ENCODE measurements around the gene SLC49A3. TPM values are rescaled to one million over a fixed set of nuclear protein-coding genes. Genes with fewer than 3 reads are reported as not detected.

The SLC49A3 gene
- total and polyA plus RNA-seq, 2 donors (not counting 1 experiment from before 2014, with no cell fraction given) = 0.42 to 5.1 TPM

GRCh38 chr4:654871-655463 lies 34.0 kb downstream of the SLC49A3 start:
- no peak for TF ChIP-seq EZH2 (IDR thresholded peaks at IDR 0.05; ENCODE audit: low read length, missing control alignments)
- no peak for TF ChIP-seq CTCF (conservative IDR thresholded peaks at IDR 0.05 in 1 of 2, IDR thresholded peaks at IDR 0.05 in 1 of 2; ENCODE audit: low read depth in 1 of 2, low read length in 2 of 2)
- no peak overlapping the region for H3K27ac ChIP-seq (ENCODE audit: insufficient read depth, low read length)
- no peaks in the 10 kb centered on the region for H3K36me3 ChIP-seq (ENCODE audit: control insufficient read depth, insufficient read depth, low read length)
- H2AFZ ChIP-seq (ENCODE audit: low read length) = no peak overlapping the region
- no peaks in the 10 kb centered on the region for H3K4me1 ChIP-seq (ENCODE audit: control insufficient read depth, extremely low read depth, insufficient read depth, low read length)
- H3K9ac ChIP-seq (ENCODE audit: insufficient read depth, low read length) = no peak overlapping the region
- no peak overlapping the region for H3K4me3 ChIP-seq (replicated peaks in 1 of 4; ENCODE audit: control extremely low read depth in 1 of 4, insufficient read depth in 1 of 4, low read depth in 3 of 4, low read length in 4 of 4)
- H3K27me3 ChIP-seq (ENCODE audit: control insufficient read depth, insufficient read depth, low read length) = peaks cover 4% of the 10 kb centered on the region
- no peak overlapping the region for H3K4me2 ChIP-seq (ENCODE audit: extremely low read depth, insufficient read depth, low read length)
- no peak for DNase-seq (ENCODE audit: low read depth in 2 of 2)
- no peaks in the 10 kb centered on the region for H4K20me1 ChIP-seq (ENCODE audit: control insufficient read depth, extremely low read depth, insufficient read depth, low read length)
- H3K9me3 ChIP-seq (ENCODE audit: control insufficient read depth, insufficient read depth, low read depth, low read length) = no peaks in the 10 kb centered on the region
- H3K79me2 ChIP-seq (ENCODE audit: control insufficient read depth, insufficient read depth, low read length) = no peaks in the 10 kb centered on the region

GRCh38 chr4:654503-654845 lies 34.5 kb downstream of the SLC49A3 start:
- Histone ChIP-seq H3K36me3 (ENCODE audit: control insufficient read depth, insufficient read depth, low read length) (no peaks in the 10 kb centered on the region), H3K79me2 (ENCODE audit: control insufficient read depth, insufficient read depth, low read length) (no peaks in the 10 kb centered on the region), H3K4me1 (ENCODE audit: control insufficient read depth, extremely low read depth, insufficient read depth, low read length) (no peaks in the 10 kb centered on the region), H3K9me3 (ENCODE audit: control insufficient read depth, insufficient read depth, low read depth, low read length) (no peaks in the 10 kb centered on the region), H3K4me2 (ENCODE audit: extremely low read depth, insufficient read depth, low read length) (no peak overlapping the region), H3K27me3 (ENCODE audit: control insufficient read depth, insufficient read depth, low read length) (peaks cover 4% of the 10 kb centered on the region), H3K27ac (ENCODE audit: insufficient read depth, low read length) (no peak overlapping the region), H4K20me1 (ENCODE audit: control insufficient read depth, extremely low read depth, insufficient read depth, low read length) (no peaks in the 10 kb centered on the region), H3K4me3 (replicated peaks in 1 of 4; ENCODE audit: control extremely low read depth in 1 of 4, insufficient read depth in 1 of 4, low read depth in 3 of 4, low read length in 4 of 4) (no peak overlapping the region), H2AFZ (ENCODE audit: low read length) (no peak overlapping the region), H3K9ac (ENCODE audit: insufficient read depth, low read length) (no peak overlapping the region)
- DNase-seq (ENCODE audit: low read depth in 2 of 2) = no peak
- TF ChIP-seq CTCF (conservative IDR thresholded peaks at IDR 0.05 in 1 of 2, IDR thresholded peaks at IDR 0.05 in 1 of 2; ENCODE audit: low read depth in 1 of 2, low read length in 2 of 2) = no peak
- no peak for TF ChIP-seq EZH2 (IDR thresholded peaks at IDR 0.05; ENCODE audit: low read length, missing control alignments)

- DNase-seq (ENCODE audit: low read depth in 2 of 2) = no peak
- Histone ChIP-seq H3K79me2 (ENCODE audit: control insufficient read depth, insufficient read depth, low read length) (no peaks in the 10 kb centered on the region), H3K4me3 (replicated peaks in 1 of 4; ENCODE audit: control extremely low read depth in 1 of 4, insufficient read depth in 1 of 4, low read depth in 3 of 4, low read length in 4 of 4) (no peak overlapping the region), H3K4me2 (ENCODE audit: extremely low read depth, insufficient read depth, low read length) (no peak overlapping the region), H3K27ac (ENCODE audit: insufficient read depth, low read length) (no peak overlapping the region), H3K9me3 (ENCODE audit: control insufficient read depth, insufficient read depth, low read depth, low read length) (no peaks in the 10 kb centered on the region), H2AFZ (ENCODE audit: low read length) (no peak overlapping the region), H3K9ac (ENCODE audit: insufficient read depth, low read length) (no peak overlapping the region), H3K36me3 (ENCODE audit: control insufficient read depth, insufficient read depth, low read length) (no peaks in the 10 kb centered on the region), H4K20me1 (ENCODE audit: control insufficient read depth, extremely low read depth, insufficient read depth, low read length) (no peaks in the 10 kb centered on the region), H3K27me3 (ENCODE audit: control insufficient read depth, insufficient read depth, low read length) (peaks cover 4% of the 10 kb centered on the region), H3K4me1 (ENCODE audit: control insufficient read depth, extremely low read depth, insufficient read depth, low read length) (no peaks in the 10 kb centered on the region)
- TF ChIP-seq CTCF (conservative IDR thresholded peaks at IDR 0.05 in 1 of 2, IDR thresholded peaks at IDR 0.05 in 1 of 2; ENCODE audit: low read depth in 1 of 2, low read length in 2 of 2) = no peak
- no peak for TF ChIP-seq EZH2 (IDR thresholded peaks at IDR 0.05; ENCODE audit: low read length, missing control alignments)
Measured at GRCh38 chr4:653831-654502, 35.0 kb downstream of the SLC49A3 start.
